K562 (cell line): Measurements from ENCODE around the gene CENPT. TPM values are rescaled to one million over a fixed set of nuclear protein-coding genes. Genes with fewer than 3 reads are reported as not detected.

Experiments used
- ELF1 ChIP-seq: fragments of 200-800 bp; sonication (Bioruptor generic); IDR thresholded peaks from 2 replicates; pipeline ENCODE4 v1.6.1; 2016; ENCODE audit warnings: missing genetic modification characterization, missing compliant biosample characterization
- ESRRA ChIP-seq: fragments of 450-650 bp; IDR thresholded peaks from 2 replicates; pipeline ENCODE4 v1.6.1; 2014; ENCODE audit warnings: low read depth, mild to moderate bottlenecking, moderate library complexity, borderline replicate concordance
- HDAC1 ChIP-seq, 2 experiments: fragments of 450-650 bp; IDR thresholded peaks; 2 replicates each; pipeline ENCODE4 v1.6.1; 2016 to 2017; ENCODE audit warnings: inconsistent platforms in 1 of 2, mild to moderate bottlenecking in 1 of 2, moderate library complexity in 1 of 2
- LEF1 ChIP-seq: fragments of 450-650 bp; IDR thresholded peaks from 2 replicates; pipeline ENCODE4 v1.6.1; 2016; ENCODE audit warnings: mild to moderate bottlenecking
- MAZ ChIP-seq, 2 experiments: fragments of 450-650 bp in 1 of 2; sonication (generic) in 1 of 2; formaldehyde crosslinking; IDR thresholded peaks in 1 of 2; conservative IDR thresholded peaks in 1 of 2; 2 replicates each; pipeline versions ENCODE4 v1.4.0 to v1.5.0; 2020; ENCODE audit warnings: mild to moderate bottlenecking in 1 of 2, missing genetic modification reagents in 1 of 2
- MEIS2 ChIP-seq: fragments of 450-650 bp; IDR thresholded peaks from 2 replicates; pipeline ENCODE4 v1.6.1; 2014; ENCODE audit warnings: mild to moderate bottlenecking; ENCODE audit not compliant: partially characterized antibody
- MITF ChIP-seq: IDR thresholded peaks from 2 replicates; pipeline ENCODE4 v1.6.1; 2014; ENCODE audit warnings: antibody characterized with exemption
- NFIC ChIP-seq: fragments of 450-650 bp; IDR thresholded peaks from 2 replicates; pipeline ENCODE4 v1.6.1; 2017; ENCODE audit warnings: mild to moderate bottlenecking, inconsistent platforms
- PATZ1 ChIP-seq: fragments of 250-450 bp; sonication (Bioruptor Pico); IDR thresholded peaks from 2 replicates; pipeline ENCODE4 v1.5.0; 2020; ENCODE audit warnings: mild to moderate bottlenecking, borderline replicate concordance
- POLR2H ChIP-seq: IDR thresholded peaks from 2 replicates; pipeline ENCODE4 v1.6.1; 2016; ENCODE audit warnings: missing genetic modification characterization, low read depth, mild to moderate bottlenecking, control low read depth, missing compliant biosample characterization, moderate library complexity
- PRPF4 ChIP-seq: fragments of 200-400 bp; formaldehyde crosslinking; IDR thresholded peaks from one replicate; pipeline ENCODE4 v1.6.1; 2017; ENCODE audit warnings: low read length, low read depth, mild to moderate bottlenecking; ENCODE audit not compliant: insufficient read depth, poor library complexity, severe bottlenecking
- PTRF ChIP-seq: fragments of 450-650 bp; IDR thresholded peaks from 2 replicates; pipeline ENCODE4 v1.6.1; 2016; ENCODE audit warnings: mild to moderate bottlenecking, missing genetic modification characterization, missing compliant biosample characterization
- RERE ChIP-seq: sonication (generic); formaldehyde crosslinking; IDR thresholded peaks from 2 replicates; pipeline ENCODE4 v1.8.0; 2023; ENCODE audit warnings: missing genetic modification reagents, mild to moderate bottlenecking, borderline replicate concordance
- RUNX1 ChIP-seq: sonication (generic); IDR thresholded peaks from 2 replicates; pipeline ENCODE4 v1.6.1; 2016; ENCODE audit warnings: antibody characterized with exemption, low read depth
- SMAD3 ChIP-seq: fragments of 450-650 bp; formaldehyde crosslinking; conservative IDR thresholded peaks from 2 replicates; pipeline ENCODE4 v1.4.0; 2020; ENCODE audit warnings: mild to moderate bottlenecking
- ZEB2 ChIP-seq: fragments of 450-650 bp; IDR thresholded peaks from 2 replicates; pipeline ENCODE4 v1.6.1; 2016
- ZFX ChIP-seq: sonication (generic); formaldehyde crosslinking; IDR thresholded peaks from 2 replicates; pipeline ENCODE4 v1.8.0; 2022; ENCODE audit warnings: mild to moderate bottlenecking, missing genetic modification reagents, moderate library complexity
- ZNF175 ChIP-seq: fragments of 200-800 bp; sonication (Bioruptor generic); IDR thresholded peaks from 2 replicates; pipeline ENCODE4 v1.6.1; 2016; ENCODE audit warnings: low read depth, mild to moderate bottlenecking, missing genetic modification characterization, missing compliant biosample characterization
- ZNF239 ChIP-seq: fragments of 250-450 bp; sonication (Bioruptor Pico); IDR thresholded peaks from 2 replicates; pipeline ENCODE4 v1.4.0; 2020; ENCODE audit warnings: mild to moderate bottlenecking
- polyA plus RNA-seq, 8 experiments: library from polyadenylated mRNA; depleted of rRNA in 4 of 8; stranded (reverse) in 5 of 8; unstranded in 3 of 8; fragments of >200 nt; fragmentation: Nextera tagmentation in 2 of 8; fragmentation: Illumina TruSeq in 1 of 8; extraction: Ambion mirVana in 2 of 8; extraction: Trizol in 1 of 8; gene quantifications; 2 replicates each; pipeline versions ENCODE4 v1.2.1 to v1.2.3, GENCODE V29; 2011 to 2014; ENCODE audit warnings: inconsistent platforms in 1 of 8, missing spikeins in 1 of 8
- total RNA-seq, 7 experiments: library from RNA; depleted of rRNA in 6 of 7; stranded (reverse); fragments of >200 nt in 6 of 7; fragmentation: Illumina TruSeq in 2 of 7; extraction: Trizol in 2 of 7; gene quantifications; 2 replicates each; pipeline versions ENCODE4 v1.2.1 to v1.2.3, GENCODE V29; 2011 to 2021; ENCODE audit warnings: low replicate concordance in 1 of 7

The CENPT gene
- total and polyA plus RNA-seq, 9 of the 15 experiments (the other 6 are each of a cell fraction or from before 2014, with no cell fraction given), result 3.6 to 94.2 (median 44.1) TPM

GRCh38 chr16:67872631-67873434 is 25.3 kb upstream of the CENPT start, which contains the start of gene EDC4 (continued):
- no peak; the same call in 1 of the 2 replicates for TF ChIP-seq RERE (CRISPR knock-in tag)
- TF ChIP-seq ELF1 (tag), result peak; percentile 71
- peak in 1 of 2 experiments; percentile 81; a peak in 2 of 4 replicates for TF ChIP-seq HDAC1 (IDR thresholded peaks at IDR 0.05)
- no peak for TF ChIP-seq ZNF175 (CRISPR knock-in tag)
- peak; percentile 97 to 99 for TF ChIP-seq MAZ (CRISPR knock-in tag; conservative IDR thresholded peaks at IDR 0.05 in 1 of 2, IDR thresholded peaks at IDR 0.05 in 1 of 2)
- no peak for TF ChIP-seq RUNX1
- TF ChIP-seq MEIS2, result no peak
- peak; percentile 84; the same call in 1 of the 2 replicates for TF ChIP-seq ESRRA
- TF ChIP-seq PTRF (tag), result no peak
- TF ChIP-seq LEF1, result no peak
- TF ChIP-seq ZNF239 (CRISPR knock-in tag), result no peak
- peak; percentile 68 for TF ChIP-seq NFIC
- TF ChIP-seq PATZ1 (CRISPR knock-in tag), result no peak
- TF ChIP-seq POLR2H (tag), result peak; percentile 72
- 0 out of 2 replicates have a peak, but pooled peaks have one; percentile 42 for TF ChIP-seq SMAD3 (CRISPR knock-in tag)
- no peak for TF ChIP-seq MITF
- TF ChIP-seq PRPF4, result peak; percentile 50
- TF ChIP-seq ZEB2, result peak; percentile 95
- peak; percentile 90 for TF ChIP-seq ZFX
